Measurements from ENCODE around the gene STXBP5L. TPM values are rescaled to one million over a fixed set of nuclear protein-coding genes. Genes with fewer than 3 reads are reported as not detected.

The STXBP5L gene
- total and polyA plus RNA-seq, 2 of the 4 experiments (the other 2 are of a cell fraction): not detected

DNA sequence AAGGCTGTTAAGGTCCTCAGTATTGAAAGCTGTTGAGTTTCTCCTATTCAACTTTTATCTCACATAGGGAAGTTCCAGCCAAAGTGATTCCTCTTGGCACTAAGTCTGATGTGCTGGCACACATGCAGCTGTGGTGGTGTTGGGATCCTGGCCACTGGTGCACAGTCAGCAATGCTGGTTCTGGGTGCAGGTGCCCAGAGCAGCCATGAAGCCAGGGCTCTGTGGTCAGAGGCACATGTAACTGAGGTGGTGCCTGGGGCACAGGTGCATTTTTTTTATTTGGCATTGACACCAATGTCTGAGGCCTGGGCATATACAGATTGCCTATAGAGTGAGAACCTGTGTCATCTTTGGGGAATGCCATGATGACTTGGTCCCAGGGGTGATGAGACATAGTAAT, 366.4 kb downstream of the STXBP5L start:
- ChIA-PET POLR2A (ENCODE audit: unreplicated experiment) (no interaction called here), CTCF (no interaction called here)
- H2BK20ac ChIP-seq (ENCODE audit: low read depth, low read length): no peak overlapping the region
- no peak overlapping the region for H3K23ac ChIP-seq (ENCODE audit: low read depth, low read length)
- no peaks in the 10 kb centered on the region for H4K20me1 ChIP-seq (ENCODE audit: insufficient read depth, low read length)
- no peak overlapping the region for H3K56ac ChIP-seq (ENCODE audit: extremely low read depth, insufficient read depth, low read length)
- H3K27ac ChIP-seq (ENCODE audit: insufficient read depth, low read length): no peak overlapping the region
- H2AFZ ChIP-seq (replicated peaks; ENCODE audit: low read length, poor library complexity): no peak overlapping the region
- DNase-seq: no peak
- H4K5ac ChIP-seq (ENCODE audit: low read depth, low read length): no peak overlapping the region
- H2AK9ac ChIP-seq (replicated peaks; ENCODE audit: low read depth, low read length, poor library complexity): no peak overlapping the region
- no peaks in the 10 kb centered on the region for H3K79me1 ChIP-seq (ENCODE audit: low read depth in 1 of 2, low read length in 2 of 2)
- H2BK120ac ChIP-seq (ENCODE audit: low read depth, low read length): no peak overlapping the region
- H3K14ac ChIP-seq (replicated peaks; ENCODE audit: low read depth, low read length): no peak overlapping the region
- intact Hi-C loops (cut with micrococcal nuclease) (no loop called here), dilution Hi-C loops (cut with HindIII; ENCODE audit: low sequenced_read_pairs, unreplicated experiment) (no loop called here), in situ Hi-C loops (cut with MboI; ENCODE audit: low sequenced_read_pairs) (no loop called here)
- no peak overlapping the region for H3K9ac ChIP-seq (ENCODE audit: low read depth, low read length)
- H3K4me1 ChIP-seq (ENCODE audit: control insufficient read depth, insufficient read depth, low read length): no peaks in the 10 kb centered on the region
- no peak overlapping the region for H2BK5ac ChIP-seq (ENCODE audit: low read depth, low read length, poor library complexity, severe bottlenecking)
- no TSS peak for BruUV-seq (replicated peaks)
- ATAC-seq (ENCODE audit: low read depth): no peak
- no peaks in the 10 kb centered on the region for H3K27me3 ChIP-seq (ENCODE audit: control insufficient read depth, insufficient read depth, low read length)
- no peak overlapping the region for H3K4ac ChIP-seq (ENCODE audit: low read depth, low read length)
- no peaks in the 10 kb centered on the region for H3K9me1 ChIP-seq (ENCODE audit: insufficient read depth, low read length)
- H3K4me3 ChIP-seq (ENCODE audit: insufficient read depth, low read depth, low read length): no peak overlapping the region
- H3K9me3 ChIP-seq (ENCODE audit: control insufficient read depth, insufficient read depth, low read length): peaks cover 4% of the 10 kb centered on the region; the same call in 1 of the 2 replicates
- no peak for TF ChIP-seq FOS (IDR thresholded peaks at IDR 0.05; ENCODE audit: low read depth, low read length)
- no peak for TF ChIP-seq POLR2A (IDR thresholded peaks at IDR 0.05; ENCODE audit: low read depth, low read length)
- no peak for TF ChIP-seq MXI1 (IDR thresholded peaks at IDR 0.05; ENCODE audit: borderline replicate concordance, low read depth, low read length)
- TF ChIP-seq, protein P1, sequence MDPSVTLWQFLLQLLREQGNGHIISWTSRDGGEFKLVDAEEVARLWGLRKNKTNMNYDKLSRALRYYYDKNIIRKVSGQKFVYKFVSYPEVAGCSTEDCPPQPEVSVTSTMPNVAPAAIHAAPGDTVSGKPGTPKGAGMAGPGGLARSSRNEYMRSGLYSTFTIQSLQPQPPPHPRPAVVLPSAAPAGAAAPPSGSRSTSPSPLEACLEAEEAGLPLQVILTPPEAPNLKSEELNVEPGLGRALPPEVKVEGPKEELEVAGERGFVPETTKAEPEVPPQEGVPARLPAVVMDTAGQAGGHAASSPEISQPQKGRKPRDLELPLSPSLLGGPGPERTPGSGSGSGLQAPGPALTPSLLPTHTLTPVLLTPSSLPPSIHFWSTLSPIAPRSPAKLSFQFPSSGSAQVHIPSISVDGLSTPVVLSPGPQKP (IDR thresholded peaks at IDR 0.05; ENCODE audit: borderline replicate concordance, low read depth, low read length): no peak
- TF ChIP-seq CHD1 (IDR thresholded peaks at IDR 0.05; ENCODE audit: low read depth, low read length): no peak
- TF ChIP-seq BHLHE40 (IDR thresholded peaks at IDR 0.05; ENCODE audit: low read depth, low read length): no peak
- no peak for TF ChIP-seq RAD21 (IDR thresholded peaks at IDR 0.05; ENCODE audit: low read length)
- TF ChIP-seq SMC3 (IDR thresholded peaks at IDR 0.05; ENCODE audit: low read depth, low read length): no peak
- TF ChIP-seq RCOR1 (IDR thresholded peaks at IDR 0.05; ENCODE audit: insufficient replicate concordance, low read length): no peak
- TF ChIP-seq, protein P2, sequence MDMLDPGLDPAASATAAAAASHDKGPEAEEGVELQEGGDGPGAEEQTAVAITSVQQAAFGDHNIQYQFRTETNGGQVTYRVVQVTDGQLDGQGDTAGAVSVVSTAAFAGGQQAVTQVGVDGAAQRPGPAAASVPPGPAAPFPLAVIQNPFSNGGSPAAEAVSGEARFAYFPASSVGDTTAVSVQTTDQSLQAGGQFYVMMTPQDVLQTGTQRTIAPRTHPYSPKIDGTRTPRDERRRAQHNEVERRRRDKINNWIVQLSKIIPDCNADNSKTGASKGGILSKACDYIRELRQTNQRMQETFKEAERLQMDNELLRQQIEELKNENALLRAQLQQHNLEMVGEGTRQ (IDR thresholded peaks at IDR 0.05; ENCODE audit: low read depth, low read length): no peak
- TF ChIP-seq MAFK (IDR thresholded peaks at IDR 0.05; ENCODE audit: low read depth, low read length): no peak
- no peak for TF ChIP-seq RFX5 (IDR thresholded peaks at IDR 0.05; ENCODE audit: low read depth, low read length)
- TF ChIP-seq CEBPB (IDR thresholded peaks at IDR 0.05; ENCODE audit: low read depth, low read length): no peak
- no peak overlapping the region for H2AK5ac ChIP-seq (ENCODE audit: low read depth, low read length)
- no peak overlapping the region for H4K91ac ChIP-seq (ENCODE audit: insufficient read depth, low read depth, low read length)
- no peaks in the 10 kb centered on the region for H3K36me3 ChIP-seq (ENCODE audit: control insufficient read depth, insufficient read depth, low read length)
- no peak overlapping the region for H4K8ac ChIP-seq (ENCODE audit: low read depth in 2 of 2, low read length in 2 of 2)
- H3K18ac ChIP-seq (ENCODE audit: low read depth, low read length): no peak overlapping the region
- no peak overlapping the region for H2BK15ac ChIP-seq (ENCODE audit: low read depth, low read length)
- no peak overlapping the region for H3K4me2 ChIP-seq (ENCODE audit: low read depth, low read length)
